Measurements from ENCODE around the gene NPTN.

The NPTN gene

DNA sequence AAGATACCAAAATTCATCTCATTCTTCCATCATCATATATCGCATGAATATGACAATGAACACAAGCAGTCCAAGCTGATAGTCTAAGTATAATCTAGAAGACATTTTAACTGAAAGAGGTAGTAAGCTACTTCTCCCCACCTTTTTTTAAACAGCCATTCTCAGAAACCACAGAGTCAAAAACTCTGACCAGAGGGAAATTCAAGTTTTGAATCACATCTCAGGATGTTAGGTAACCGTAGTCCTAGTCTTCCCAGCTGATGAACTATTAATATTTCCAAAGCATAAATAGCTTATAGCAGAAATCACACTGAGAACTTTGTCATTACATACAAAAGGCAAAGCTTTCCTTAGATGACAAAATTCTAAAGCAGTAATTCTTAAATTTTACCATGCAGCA, 25.8 kb downstream of the NPTN start:
- no peak overlapping the region for H3K4me3 ChIP-seq (ENCODE audit: insufficient read length, low read depth)
- no peaks in the 10 kb centered on the region for H3K9me3 ChIP-seq (ENCODE audit: insufficient read depth, low read length)
- H3K27me3 ChIP-seq (ENCODE audit: insufficient read depth, insufficient read length), result no peaks in the 10 kb centered on the region
- H3K4me1 ChIP-seq (ENCODE audit: insufficient read depth, insufficient read length), result no peaks in the 10 kb centered on the region
- TF ChIP-seq SUZ12 (IDR thresholded peaks at IDR 0.05; ENCODE audit: extremely low read depth, insufficient read depth, insufficient read length), result no peak
- TF ChIP-seq ZNF274 (IDR thresholded peaks at IDR 0.05; ENCODE audit: low read depth, low read length), result no peak
- TF ChIP-seq YY1 (IDR thresholded peaks at IDR 0.05; ENCODE audit: insufficient read depth, insufficient read length), result no peak
- H3K36me3 ChIP-seq (ENCODE audit: insufficient read depth, insufficient read length, low read length), result peaks cover 3% of the 10 kb centered on the region
- no peak for DNase-seq (ENCODE audit: low read depth, low spot score)
- no peak overlapping the region for H3K9ac ChIP-seq (ENCODE audit: insufficient read length, low read depth)

DNA sequence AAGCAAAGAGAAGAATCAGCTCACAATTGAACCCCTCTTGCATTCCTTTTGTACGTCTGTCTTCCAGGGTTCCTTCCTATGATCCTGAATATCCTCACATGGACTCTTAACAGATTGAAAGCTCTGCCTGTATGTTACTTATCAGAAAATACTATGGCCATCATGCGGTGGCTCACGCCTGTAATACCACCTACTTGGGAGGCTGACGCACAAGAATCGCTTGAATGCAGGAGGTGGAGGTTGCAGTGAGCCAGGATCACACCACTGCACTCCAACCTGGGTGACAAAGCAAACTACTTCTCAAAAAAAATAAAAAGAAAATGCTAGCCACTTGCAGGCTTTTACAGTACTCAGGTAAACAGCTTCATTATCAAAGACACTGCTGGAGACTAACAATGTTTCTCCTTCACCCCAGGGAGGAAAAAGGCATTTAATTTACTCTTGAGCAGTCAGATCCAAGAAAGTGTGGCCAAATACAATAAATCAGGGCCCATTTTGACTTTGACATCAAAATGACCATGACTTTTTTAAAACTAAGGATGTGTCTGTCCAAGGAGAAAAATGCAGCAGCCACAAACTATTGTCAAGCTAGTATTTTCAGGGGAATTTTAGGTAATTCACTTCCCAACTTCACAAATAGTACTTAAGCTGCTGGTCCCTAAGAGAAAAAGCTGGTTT, 27.3 kb downstream of the NPTN start:
- TF ChIP-seq ZNF274 (IDR thresholded peaks at IDR 0.05; ENCODE audit: low read depth, low read length), result no peak
- TF ChIP-seq YY1 (IDR thresholded peaks at IDR 0.05; ENCODE audit: insufficient read depth, insufficient read length), result no peak
- no peak for TF ChIP-seq SUZ12 (IDR thresholded peaks at IDR 0.05; ENCODE audit: extremely low read depth, insufficient read depth, insufficient read length)
- Histone ChIP-seq H3K27me3 (ENCODE audit: insufficient read depth, insufficient read length) (no peaks in the 10 kb centered on the region), H3K4me3 (ENCODE audit: insufficient read length, low read depth) (no peak overlapping the region), H3K4me1 (ENCODE audit: insufficient read depth, insufficient read length) (no peaks in the 10 kb centered on the region), H3K36me3 (ENCODE audit: insufficient read depth, insufficient read length, low read length) (peaks cover 3% of the 10 kb centered on the region), H3K9me3 (ENCODE audit: insufficient read depth, low read length) (no peaks in the 10 kb centered on the region), H3K9ac (ENCODE audit: insufficient read length, low read depth) (no peak overlapping the region)
- DNase-seq (ENCODE audit: low read depth, low spot score), result no peak

- no peaks in the 10 kb centered on the region for H3K27me3 ChIP-seq (ENCODE audit: insufficient read depth, insufficient read length)
- H3K9ac ChIP-seq (ENCODE audit: insufficient read length, low read depth), result no peak overlapping the region
- H3K36me3 ChIP-seq (ENCODE audit: insufficient read depth, insufficient read length, low read length), result peaks cover 3% of the 10 kb centered on the region
- H3K4me1 ChIP-seq (ENCODE audit: insufficient read depth, insufficient read length), result peaks cover 3% of the 10 kb centered on the region
- no peaks in the 10 kb centered on the region for H3K9me3 ChIP-seq (ENCODE audit: insufficient read depth, low read length)
- no peak overlapping the region for H3K4me3 ChIP-seq (ENCODE audit: insufficient read length, low read depth)
- DNase-seq (ENCODE audit: low read depth, low spot score), result no peak
- no peak for TF ChIP-seq ZNF274 (IDR thresholded peaks at IDR 0.05; ENCODE audit: low read depth, low read length)
- TF ChIP-seq YY1 (IDR thresholded peaks at IDR 0.05; ENCODE audit: insufficient read depth, insufficient read length), result no peak
- TF ChIP-seq SUZ12 (IDR thresholded peaks at IDR 0.05; ENCODE audit: extremely low read depth, insufficient read depth, insufficient read length), result no peak
Observed at GRCh38 chr15:73604477-73604876, 28.7 kb downstream of the NPTN start.

- H3K4me1 ChIP-seq (ENCODE audit: insufficient read depth, insufficient read length), result peaks cover 3% of the 10 kb centered on the region
- no peak for DNase-seq (ENCODE audit: low read depth, low spot score)
- no peak for TF ChIP-seq SUZ12 (IDR thresholded peaks at IDR 0.05; ENCODE audit: extremely low read depth, insufficient read depth, insufficient read length)
- TF ChIP-seq ZNF274 (IDR thresholded peaks at IDR 0.05; ENCODE audit: low read depth, low read length), result no peak
Observed at GRCh38 chr15:73602992-73603391, 30.2 kb downstream of the NPTN start.

DNA sequence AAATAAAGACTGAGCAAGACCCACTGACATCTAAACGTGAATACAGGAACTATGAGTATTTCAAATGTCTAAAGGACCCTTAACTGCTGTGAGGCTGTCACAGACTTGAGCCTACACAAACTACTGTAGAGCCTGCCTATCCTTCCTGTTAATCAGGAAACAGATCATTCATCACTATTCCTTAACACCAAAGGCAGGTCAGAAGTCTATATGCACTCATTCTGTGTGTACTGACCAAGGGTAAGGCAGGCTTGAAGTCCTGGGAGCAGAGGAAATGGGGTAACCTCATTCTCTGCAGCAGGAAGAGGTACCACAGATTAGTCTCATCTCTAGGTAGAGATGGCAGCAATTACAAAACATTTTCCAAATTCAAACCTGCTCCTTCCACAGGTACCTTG, 30.7 kb downstream of the NPTN start:
- no peak for DNase-seq (ENCODE audit: low read depth, low spot score)
- Histone ChIP-seq H3K4me3 (ENCODE audit: insufficient read length, low read depth) (no peak overlapping the region), H3K9ac (ENCODE audit: insufficient read length, low read depth) (peak overlapping the region; percentile 26)

More at GRCh38 chr15:73602992-73603391, 30.2 kb downstream of the NPTN start:
- no peaks in the 10 kb centered on the region for H3K27me3 ChIP-seq (ENCODE audit: insufficient read depth, insufficient read length)
- no peak overlapping the region for H3K9ac ChIP-seq (ENCODE audit: insufficient read length, low read depth)
- no peaks in the 10 kb centered on the region for H3K9me3 ChIP-seq (ENCODE audit: insufficient read depth, low read length)
- no peak overlapping the region for H3K4me3 ChIP-seq (ENCODE audit: insufficient read length, low read depth)
- peaks cover 3% of the 10 kb centered on the region for H3K36me3 ChIP-seq (ENCODE audit: insufficient read depth, insufficient read length, low read length)

GRCh38 chr15:73601451-73602445, 31.4 kb downstream of the NPTN start:
- H3K4me3 ChIP-seq (ENCODE audit: insufficient read length, low read depth), result no peak overlapping the region
- DNase-seq (ENCODE audit: low read depth, low spot score), result no peak
- H3K4me1 ChIP-seq (ENCODE audit: insufficient read depth, insufficient read length), result peaks cover 3% of the 10 kb centered on the region
- H3K36me3 ChIP-seq (ENCODE audit: insufficient read depth, insufficient read length, low read length), result peaks cover 6% of the 10 kb centered on the region
- no peaks in the 10 kb centered on the region for H3K9me3 ChIP-seq (ENCODE audit: insufficient read depth, low read length)
- peak overlapping the region; percentile 26 for H3K9ac ChIP-seq (ENCODE audit: insufficient read length, low read depth)
- TF ChIP-seq YY1 (IDR thresholded peaks at IDR 0.05; ENCODE audit: insufficient read depth, insufficient read length) (no peak), SUZ12 (IDR thresholded peaks at IDR 0.05; ENCODE audit: extremely low read depth, insufficient read depth, insufficient read length) (no peak), ZNF274 (IDR thresholded peaks at IDR 0.05; ENCODE audit: low read depth, low read length) (no peak)
- no peaks in the 10 kb centered on the region for H3K27me3 ChIP-seq (ENCODE audit: insufficient read depth, insufficient read length)

More for the DNA sequence above, 30.7 kb downstream of the NPTN start:
- H3K9me3 ChIP-seq (ENCODE audit: insufficient read depth, low read length), result no peaks in the 10 kb centered on the region
- peaks cover 3% of the 10 kb centered on the region for H3K36me3 ChIP-seq (ENCODE audit: insufficient read depth, insufficient read length, low read length)
- H3K4me1 ChIP-seq (ENCODE audit: insufficient read depth, insufficient read length), result peaks cover 3% of the 10 kb centered on the region
- no peaks in the 10 kb centered on the region for H3K27me3 ChIP-seq (ENCODE audit: insufficient read depth, insufficient read length)
- TF ChIP-seq ZNF274 (IDR thresholded peaks at IDR 0.05; ENCODE audit: low read depth, low read length) (no peak), YY1 (IDR thresholded peaks at IDR 0.05; ENCODE audit: insufficient read depth, insufficient read length) (no peak), SUZ12 (IDR thresholded peaks at IDR 0.05; ENCODE audit: extremely low read depth, insufficient read depth, insufficient read length) (no peak)
